Mesendoderm (in vitro differentiated cells): Measurements from ENCODE around the gene RNF31.

Experiments
- DNase-seq: peaks from one replicate; pipeline ENCODE4 v3.0.0; 2013
- H2AK5ac ChIP-seq: 2 replicates; pipeline ENCODE4 v1.6.1; 2013; ENCODE audit warnings: low read length, inconsistent platforms
- H2BK120ac ChIP-seq: 2 replicates; pipeline ENCODE4 v1.6.1; 2013; ENCODE audit warnings: low read depth, mild to moderate bottlenecking, low read length, moderate library complexity, mixed read lengths
- H2BK15ac ChIP-seq: replicated peaks from 2 replicates; pipeline ENCODE4 v1.6.1; 2013; ENCODE audit warnings: low read depth, mild to moderate bottlenecking, moderate library complexity
- H2BK5ac ChIP-seq: 2 replicates; pipeline ENCODE4 v1.6.1; 2013; ENCODE audit warnings: low read length, inconsistent platforms
- H3K18ac ChIP-seq: 2 replicates; pipeline ENCODE4 v1.6.1; 2013; ENCODE audit warnings: mild to moderate bottlenecking, low read length, mixed read lengths
- H3K23ac ChIP-seq: one replicate; pipeline ENCODE4 v1.6.1; 2013; ENCODE audit warnings: low read length
- H3K27ac ChIP-seq: 2 replicates; pipeline ENCODE4 v1.5.1; 2013; ENCODE audit warnings: low read depth, mild to moderate bottlenecking, inconsistent platforms, low read length, moderate library complexity
- H3K27me3 ChIP-seq: 2 replicates; pipeline ENCODE4 v1.6.1; 2013; ENCODE audit warnings: low read length, control low read depth, mild to moderate bottlenecking, inconsistent platforms; ENCODE audit not compliant: insufficient read depth, poor library complexity
- H3K36me3 ChIP-seq: 2 replicates; pipeline ENCODE4 v1.6.1; 2013; ENCODE audit warnings: low read length, inconsistent platforms; ENCODE audit not compliant: control insufficient read depth, insufficient read depth
- H3K4ac ChIP-seq: one replicate; pipeline ENCODE4 v1.6.1; 2013; ENCODE audit warnings: low read depth, mild to moderate bottlenecking, low read length, moderate library complexity
- H3K4me1 ChIP-seq: 2 replicates; pipeline ENCODE4 v1.6.1; 2013; ENCODE audit warnings: low read depth, low read length, inconsistent platforms; ENCODE audit not compliant: control insufficient read depth
- H3K4me2 ChIP-seq: 2 replicates; pipeline ENCODE4 v1.6.1; 2013; ENCODE audit warnings: low read length
- H3K4me3 ChIP-seq: 2 replicates; pipeline ENCODE4 v1.5.1; 2013; ENCODE audit warnings: mild to moderate bottlenecking, low read length
- H3K56ac ChIP-seq: one replicate; pipeline ENCODE4 v1.6.1; 2013; ENCODE audit warnings: low read length
- H3K79me1 ChIP-seq: 2 replicates; pipeline ENCODE4 v1.6.1; 2013; ENCODE audit warnings: low read length, inconsistent platforms
- H3K79me2 ChIP-seq: 2 replicates; pipeline ENCODE4 v1.6.1; 2013; ENCODE audit warnings: mild to moderate bottlenecking, low read length; ENCODE audit not compliant: control insufficient read depth, insufficient read depth
- H3K9ac ChIP-seq: 2 replicates; pipeline ENCODE4 v1.6.1; 2013; ENCODE audit warnings: low read length, inconsistent platforms
- H4K5ac ChIP-seq: one replicate; pipeline ENCODE4 v1.6.1; 2013; ENCODE audit warnings: low read length
- H4K8ac ChIP-seq: one replicate; pipeline ENCODE4 v1.6.1; 2013; ENCODE audit warnings: low read depth, mild to moderate bottlenecking, control low read depth, low read length, moderate library complexity
- WGBS: extraction: QIAGEN DNeasy Blood & Tissue Kit; methylation state at CpG from one replicate; pipeline ENCODE4 v1.1.7; 2013; ENCODE audit warnings: low lambda C conversion rate, missing lambda C conversion rate; ENCODE audit not compliant: insufficient coverage; ENCODE audit errors: extremely low coverage; 5-methylcytosine and 5-hydroxymethylcytosine counted together

RNF31 gene

GRCh38 chr14:24132976-24133375 lies 14.3 kb upstream of the RNF31 start:
- H2AK5ac ChIP-seq: no peak overlapping the region
- H2BK5ac ChIP-seq: no peak overlapping the region
- H3K4ac ChIP-seq: no peak overlapping the region
- no peak overlapping the region for H3K9ac ChIP-seq
- H3K56ac ChIP-seq: no peak overlapping the region
- peaks cover 1% of the 10 kb centered on the region for H3K4me1 ChIP-seq
- no peaks in the 10 kb centered on the region for H3K27me3 ChIP-seq
- H4K5ac ChIP-seq: no peak overlapping the region
- H3K18ac ChIP-seq: no peak overlapping the region
- no peak overlapping the region for H3K4me3 ChIP-seq
- WGBS: no CpG with 5 or more reads among the region's 2 CpGs
- H3K23ac ChIP-seq: no peak overlapping the region
- no peaks in the 10 kb centered on the region for H3K79me1 ChIP-seq
- H2BK120ac ChIP-seq: no peak overlapping the region
- DNase-seq: no peak
- H4K8ac ChIP-seq: no peak overlapping the region
- no peak overlapping the region for H3K4me2 ChIP-seq
- no peak overlapping the region for H3K27ac ChIP-seq
- no peaks in the 10 kb centered on the region for H3K79me2 ChIP-seq
- no peak overlapping the region for H2BK15ac ChIP-seq
- no peaks in the 10 kb centered on the region for H3K36me3 ChIP-seq

- Histone ChIP-seq H3K4ac (no peak overlapping the region), H3K79me1 (no peaks in the 10 kb centered on the region), H4K5ac (no peak overlapping the region), H2AK5ac (no peak overlapping the region), H3K23ac (no peak overlapping the region), H2BK15ac (no peak overlapping the region), H3K56ac (no peak overlapping the region), H3K4me3 (no peak overlapping the region), H3K4me1 (peaks cover 1% of the 10 kb centered on the region), H3K27me3 (no peaks in the 10 kb centered on the region), H2BK5ac (no peak overlapping the region), H3K79me2 (no peaks in the 10 kb centered on the region), H4K8ac (no peak overlapping the region), H2BK120ac (no peak overlapping the region), H3K27ac (no peak overlapping the region), H3K9ac (no peak overlapping the region), H3K36me3 (peaks cover 1% of the 10 kb centered on the region), H3K4me2 (no peak overlapping the region), H3K18ac (no peak overlapping the region)
- no CpG with 5 or more reads among the region's 1 CpG for WGBS
- no peak for DNase-seq
Measured at GRCh38 chr14:24133735-24134134, 13.6 kb upstream of the RNF31 start.

DNA sequence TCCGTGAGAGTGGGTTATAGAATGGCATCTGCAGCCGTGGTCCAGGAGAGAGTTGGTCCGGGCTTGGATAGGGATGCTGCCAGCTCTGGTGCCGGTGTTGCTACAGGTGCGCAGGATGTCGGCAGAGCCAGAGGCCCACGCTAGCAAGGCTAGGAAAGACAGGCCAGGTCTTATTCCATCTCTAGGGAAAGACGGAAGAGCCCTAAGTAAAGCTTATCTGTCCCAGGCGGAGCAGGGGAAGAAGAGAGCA lies 11.8 kb upstream of the RNF31 start:
- Histone ChIP-seq H3K4ac (no peak overlapping the region), H3K4me1 (peaks cover 4% of the 10 kb centered on the region), H3K4me3 (peak overlapping the region; percentile 26), H2BK120ac (no peak overlapping the region), H3K27ac (no peak overlapping the region), H2BK15ac (no peak overlapping the region), H3K4me2 (peak overlapping the region; percentile 65), H2AK5ac (no peak overlapping the region), H3K79me1 (peaks cover 7% of the 10 kb centered on the region), H4K8ac (no peak overlapping the region), H3K27me3 (no peaks in the 10 kb centered on the region), H3K18ac (no peak overlapping the region), H4K5ac (no peak overlapping the region), H3K56ac (peak overlapping the region; percentile 83), H3K36me3 (peaks cover 5% of the 10 kb centered on the region), H3K9ac (peak overlapping the region; percentile 55), H3K79me2 (peaks cover 9% of the 10 kb centered on the region), H2BK5ac (no peak overlapping the region), H3K23ac (no peak overlapping the region)
- DNase-seq: no peak
- no CpG with 5 or more reads among the region's 9 CpGs for WGBS

DNA sequence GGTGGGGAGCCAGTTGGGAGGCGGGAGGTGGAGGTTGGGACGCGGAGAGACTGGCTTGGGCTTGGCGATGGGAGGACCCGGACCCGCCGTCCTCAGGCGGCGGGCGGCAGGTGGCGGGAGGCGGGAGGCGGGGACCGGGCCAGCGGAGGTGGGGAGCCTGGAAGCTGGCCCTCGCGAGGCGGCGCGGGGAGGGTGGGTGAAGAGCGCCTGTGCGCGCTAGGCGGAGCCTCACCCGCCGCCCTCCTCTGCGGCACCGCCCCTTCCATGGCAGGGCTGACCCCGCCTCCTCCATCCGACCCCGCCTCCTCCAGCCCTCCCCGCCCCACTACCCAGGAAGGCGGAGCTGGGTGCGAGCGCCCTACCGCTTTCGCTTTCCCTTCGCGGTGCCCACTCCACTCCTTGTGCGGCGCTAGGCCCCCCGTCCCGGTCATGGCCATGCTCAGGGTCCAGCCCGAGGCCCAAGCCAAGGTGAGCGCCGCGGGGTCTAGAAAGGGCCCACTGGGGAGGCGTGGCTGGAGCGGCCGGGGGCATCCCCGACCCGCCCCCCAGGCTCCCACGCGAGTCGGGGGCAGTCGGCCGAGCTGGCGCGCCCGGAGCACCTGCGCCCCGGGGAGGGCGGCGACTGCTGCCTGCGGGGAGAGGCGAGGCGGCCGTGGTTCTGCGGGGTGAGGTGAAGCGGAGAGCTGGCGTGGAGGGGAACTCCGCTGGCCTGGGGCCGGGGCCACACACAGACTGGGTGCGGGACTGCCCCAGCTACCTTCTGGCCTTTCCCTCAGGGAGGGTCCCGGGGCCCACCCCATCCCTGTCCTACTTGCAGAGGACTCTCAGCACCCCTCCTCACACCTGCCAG lies 11.2 kb upstream of the RNF31 start, which contains the start of gene PSME1:
TSS of gene PSME1 (plus strand) at position 361 of the 850 bp plus-strand sequence. CDS start at position 430, 69 bp downstream.
- H3K79me2 ChIP-seq: peaks cover 13% of the 10 kb centered on the region

GRCh38 chr14:24136684-24137528 lies 10.4 kb upstream of the RNF31 start:
- peak overlapping the region; percentile 87 for H3K56ac ChIP-seq
- H3K79me1 ChIP-seq: peaks cover 9% of the 10 kb centered on the region
- no peak overlapping the region for H3K18ac ChIP-seq
- H2BK15ac ChIP-seq: no peak overlapping the region
- H2AK5ac ChIP-seq: no peak overlapping the region
- peak overlapping the region; percentile 48 for H3K4me2 ChIP-seq
- H3K27ac ChIP-seq: no peak overlapping the region
- no CpG with 5 or more reads among the region's 13 CpGs for WGBS
- H3K36me3 ChIP-seq: peaks cover 5% of the 10 kb centered on the region
- H3K79me2 ChIP-seq: peaks cover 13% of the 10 kb centered on the region
- H2BK120ac ChIP-seq: no peak overlapping the region
- no peak overlapping the region for H3K4me3 ChIP-seq
- H3K4me1 ChIP-seq: peaks cover 4% of the 10 kb centered on the region
- H4K5ac ChIP-seq: no peak overlapping the region
- no peak overlapping the region for H3K4ac ChIP-seq
- no peak overlapping the region for H2BK5ac ChIP-seq
- no peak for DNase-seq
- no peak overlapping the region for H3K23ac ChIP-seq
- peak overlapping the region; percentile 85 for H3K9ac ChIP-seq
- H3K27me3 ChIP-seq: no peaks in the 10 kb centered on the region
- no peak overlapping the region for H4K8ac ChIP-seq

More for the DNA sequence above, 11.2 kb upstream of the RNF31 start, which contains the start of gene PSME1:
- WGBS: no CpG with 5 or more reads among the region's 75 CpGs
- peaks cover 5% of the 10 kb centered on the region for H3K36me3 ChIP-seq
- peak within 1 kb of the TSS; percentile 43 for H3K4ac ChIP-seq
- H3K18ac ChIP-seq: peak within 1 kb of the TSS; percentile 21
- H4K5ac ChIP-seq: no peak within 1 kb of the TSS
- peak within 1 kb of the TSS; percentile 65 for H3K4me2 ChIP-seq
- peak within 1 kb of the TSS; percentile 87 for H3K56ac ChIP-seq
- no peak within 1 kb of the TSS for H2BK15ac ChIP-seq
- H3K79me1 ChIP-seq: peaks cover 9% of the 10 kb centered on the region
- no peak within 1 kb of the TSS for H2BK120ac ChIP-seq
- H3K27me3 ChIP-seq: no peaks in the 10 kb centered on the region
- H3K27ac ChIP-seq: no peak within 1 kb of the TSS
- peak within 1 kb of the TSS; percentile 85 for H3K9ac ChIP-seq
- H2BK5ac ChIP-seq: no peak within 1 kb of the TSS
- H3K4me3 ChIP-seq: peak within 1 kb of the TSS; percentile 72
- H3K4me1 ChIP-seq: peaks cover 4% of the 10 kb centered on the region
- DNase-seq: peak; percentile 87
- H3K23ac ChIP-seq: peak within 1 kb of the TSS; percentile 31
- no peak within 1 kb of the TSS for H4K8ac ChIP-seq
- H2AK5ac ChIP-seq: no peak within 1 kb of the TSS
